ENCODE results near the gene POLA2. TPM values are rescaled to one million over a fixed set of nuclear protein-coding genes. Genes with fewer than 3 reads are reported as not detected.

POLA2 gene
- total and polyA plus RNA-seq, 3 donors from 2014 or later, result 21.9 to 27.6 (median 24.2) TPM

DNA sequence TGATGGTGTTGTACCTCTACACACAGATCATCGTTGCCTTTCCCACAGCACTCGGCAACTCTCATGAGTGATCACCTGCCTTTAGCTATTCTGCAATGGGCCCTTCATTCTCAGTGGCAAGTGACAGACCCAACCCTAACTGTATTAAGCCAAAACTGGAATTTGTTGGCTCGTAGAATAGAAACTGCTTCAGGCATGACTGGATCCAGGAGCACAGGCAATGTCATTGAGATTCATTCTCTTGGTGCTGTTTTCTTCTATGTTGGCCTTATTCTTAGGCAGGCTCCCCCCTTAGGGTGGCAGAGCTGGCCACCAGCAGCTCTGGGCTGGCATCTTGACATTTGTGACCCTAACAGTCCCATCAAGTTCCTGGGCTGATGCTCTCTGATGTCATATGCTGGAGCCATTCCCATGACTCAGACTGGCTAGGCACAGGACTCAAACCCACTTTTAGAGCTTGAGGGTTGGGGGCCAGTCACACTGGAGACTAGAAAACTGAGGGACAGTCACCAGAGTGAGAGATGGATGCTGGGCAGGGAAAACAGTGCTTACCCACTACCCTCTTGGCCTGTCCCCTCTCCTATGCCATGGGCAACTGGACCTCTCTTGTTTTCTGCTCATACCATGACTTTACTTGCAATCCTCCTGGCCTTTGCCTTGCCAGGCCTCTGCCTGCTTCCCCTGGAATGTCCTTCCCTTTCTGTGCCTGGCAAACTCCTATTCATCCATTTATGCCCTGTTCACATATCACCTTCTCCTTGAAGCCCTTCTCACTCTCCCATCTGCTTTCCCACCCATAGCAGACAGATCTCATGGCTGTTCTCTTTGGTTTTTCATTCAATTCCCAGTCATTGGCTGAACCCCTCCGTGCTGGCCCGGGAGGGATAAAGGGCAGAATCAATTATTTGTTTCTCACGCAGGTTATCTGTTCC is 45.8 kb downstream of the POLA2 start:
- Histone ChIP-seq H3K27ac (no peak overlapping the region), H3K4me1 (no peaks in the 10 kb centered on the region), H3K36me3 (ENCODE audit: low read depth, missing control alignments) (no peaks in the 10 kb centered on the region), H3K4me3 (no peak overlapping the region), H3K27me3 (no peaks in the 10 kb centered on the region), H3K9me3 (no peaks in the 10 kb centered on the region)
- intact Hi-C loops (cut with DNase I; ENCODE audit: low total_unique reads), result no loop called here
- 92 to 96% methylated on average over 6 of the region's 6 CpGs for WGBS, 2 donors
- DNase-seq, result no peak
- no peak for TF ChIP-seq POLR2A (IDR thresholded peaks at IDR 0.05)
- TF ChIP-seq, protein P1, sequence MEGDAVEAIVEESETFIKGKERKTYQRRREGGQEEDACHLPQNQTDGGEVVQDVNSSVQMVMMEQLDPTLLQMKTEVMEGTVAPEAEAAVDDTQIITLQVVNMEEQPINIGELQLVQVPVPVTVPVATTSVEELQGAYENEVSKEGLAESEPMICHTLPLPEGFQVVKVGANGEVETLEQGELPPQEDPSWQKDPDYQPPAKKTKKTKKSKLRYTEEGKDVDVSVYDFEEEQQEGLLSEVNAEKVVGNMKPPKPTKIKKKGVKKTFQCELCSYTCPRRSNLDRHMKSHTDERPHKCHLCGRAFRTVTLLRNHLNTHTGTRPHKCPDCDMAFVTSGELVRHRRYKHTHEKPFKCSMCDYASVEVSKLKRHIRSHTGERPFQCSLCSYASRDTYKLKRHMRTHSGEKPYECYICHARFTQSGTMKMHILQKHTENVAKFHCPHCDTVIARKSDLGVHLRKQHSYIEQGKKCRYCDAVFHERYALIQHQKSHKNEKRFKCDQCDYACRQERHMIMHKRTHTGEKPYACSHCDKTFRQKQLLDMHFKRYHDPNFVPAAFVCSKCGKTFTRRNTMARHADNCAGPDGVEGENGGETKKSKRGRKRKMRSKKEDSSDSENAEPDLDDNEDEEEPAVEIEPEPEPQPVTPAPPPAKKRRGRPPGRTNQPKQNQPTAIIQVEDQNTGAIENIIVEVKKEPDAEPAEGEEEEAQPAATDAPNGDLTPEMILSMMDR (IDR thresholded peaks at IDR 0.05), result no peak

DNA sequence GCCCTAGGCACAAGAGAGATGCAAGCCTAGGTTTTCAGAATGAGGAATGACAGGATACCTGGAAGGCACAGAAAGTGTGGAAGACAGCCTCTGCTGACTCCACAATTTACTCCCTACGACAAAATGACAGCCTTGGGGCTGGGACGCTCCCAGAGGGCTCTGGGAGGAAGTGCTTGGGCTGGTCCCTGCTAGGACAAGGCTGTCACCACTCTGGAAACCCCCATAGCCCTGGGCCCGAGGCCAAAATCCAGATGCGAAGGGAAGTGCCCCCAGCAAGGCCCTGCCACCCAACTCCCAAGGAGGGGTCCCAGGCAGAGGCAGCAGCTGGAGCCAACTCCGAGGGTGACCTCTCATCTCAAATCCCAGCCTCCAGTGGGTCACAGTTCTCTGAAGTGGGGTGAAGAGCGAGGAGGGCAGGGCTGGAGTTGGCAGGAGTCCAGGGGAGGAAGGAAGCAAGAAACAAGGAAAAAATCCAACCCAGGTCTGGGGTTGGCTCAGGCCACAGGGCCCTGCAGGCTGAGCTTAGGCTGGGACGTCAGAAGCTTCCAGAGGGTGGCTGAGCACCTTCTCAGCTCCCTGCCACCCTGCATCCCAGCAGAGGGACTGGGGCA is 46.6 kb downstream of the POLA2 start:
- no peak for DNase-seq
- H3K4me1 ChIP-seq, result no peaks in the 10 kb centered on the region
- intact Hi-C loops (cut with DNase I; ENCODE audit: low total_unique reads), result no loop called here
- TF ChIP-seq, protein P1 (IDR thresholded peaks at IDR 0.05), result no peak
- TF ChIP-seq POLR2A (IDR thresholded peaks at IDR 0.05), result no peak
- 56 to 73% methylated on average over 6 to 7 of the region's 7 CpGs for WGBS, 2 donors
- H3K36me3 ChIP-seq (ENCODE audit: low read depth, missing control alignments), result no peaks in the 10 kb centered on the region
- H3K9me3 ChIP-seq, result no peaks in the 10 kb centered on the region
- H3K27me3 ChIP-seq, result no peaks in the 10 kb centered on the region
- H3K27ac ChIP-seq, result no peak overlapping the region
- H3K4me3 ChIP-seq, result no peak overlapping the region

DNA sequence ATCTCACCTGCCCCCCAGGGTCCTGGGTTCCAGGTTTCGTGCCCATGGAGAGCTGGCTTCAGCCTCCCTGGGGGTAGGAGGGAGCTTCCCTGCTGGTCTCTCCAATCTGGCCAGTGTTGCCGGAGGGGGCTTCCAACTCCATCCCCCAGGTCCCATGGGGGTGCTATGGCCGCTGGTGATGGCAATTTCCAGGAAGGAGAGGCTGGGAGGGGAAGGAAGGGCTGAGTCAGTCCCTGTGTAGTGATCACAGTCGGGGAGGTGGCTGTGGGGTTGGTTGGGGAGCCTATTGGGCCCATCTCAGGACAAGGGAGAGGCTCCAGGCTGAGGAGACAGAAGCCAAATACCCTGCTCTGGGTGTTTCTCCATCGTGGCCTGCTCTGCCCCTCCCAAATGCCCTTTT is 47.2 kb downstream of the POLA2 start:
- intact Hi-C loops (cut with DNase I; ENCODE audit: low total_unique reads), result no loop called here
- 73 to 80% methylated on average over 5 of the region's 5 CpGs for WGBS, 2 donors
- Histone ChIP-seq H3K27me3 (no peaks in the 10 kb centered on the region), H3K4me3 (no peak overlapping the region), H3K36me3 (ENCODE audit: low read depth, missing control alignments) (no peaks in the 10 kb centered on the region), H3K27ac (no peak overlapping the region), H3K4me1 (peaks cover 1% of the 10 kb centered on the region), H3K9me3 (no peaks in the 10 kb centered on the region)
- TF ChIP-seq POLR2A (IDR thresholded peaks at IDR 0.05), result no peak
- TF ChIP-seq, protein P1 (IDR thresholded peaks at IDR 0.05), result no peak
- no peak for DNase-seq

DNA sequence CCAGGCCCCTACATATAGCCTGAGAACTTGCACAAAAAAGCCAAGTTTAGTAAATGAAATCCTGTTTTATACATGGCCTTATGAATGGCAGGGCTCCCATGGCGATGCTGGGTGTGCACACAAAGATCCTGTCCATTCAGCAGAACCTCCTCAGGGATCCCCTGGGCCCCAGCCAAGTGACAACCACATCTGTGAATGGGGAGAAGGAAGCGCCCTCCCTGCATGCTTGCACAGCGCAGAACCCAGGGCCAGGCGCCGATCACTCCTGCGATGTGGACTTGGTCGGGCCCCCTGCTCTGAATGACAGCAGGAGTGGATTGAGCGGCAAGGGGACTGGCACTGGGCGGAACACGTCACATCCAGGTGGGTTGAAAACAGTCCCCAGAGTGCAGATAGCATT is 48.5 kb downstream of the POLA2 start:
- H3K4me1 ChIP-seq, result peaks cover 4% of the 10 kb centered on the region
- intact Hi-C loops (cut with DNase I; ENCODE audit: low total_unique reads), result no loop called here
- 79 to 95% methylated on average over 3 to 10 of the region's 10 CpGs for WGBS, 2 donors

More for the DNA sequence above, 48.5 kb downstream of the POLA2 start:
- Histone ChIP-seq H3K27ac (no peak overlapping the region), H3K36me3 (ENCODE audit: low read depth, missing control alignments) (no peaks in the 10 kb centered on the region), H3K4me3 (no peak overlapping the region), H3K27me3 (no peaks in the 10 kb centered on the region), H3K9me3 (no peaks in the 10 kb centered on the region)
- no peak for DNase-seq
- TF ChIP-seq, protein P1 (IDR thresholded peaks at IDR 0.05), result no peak
- no peak for TF ChIP-seq POLR2A (IDR thresholded peaks at IDR 0.05)

Data from testis (tissue), 3 donors.